Endothelial cell of umbilical vein (primary cell): ENCODE measurements around the gene TMEM35B. TPM values are rescaled to one million over a fixed set of nuclear protein-coding genes. Genes with fewer than 3 reads are reported as not detected.

ENCODE experiments used
- BruUV-seq: library from RNA; stranded (reverse); fragments of 400-500 nt; replicated peaks from 2 replicates; lab custom pipeline; 2021; lab: Mats Ljungman, UMichigan
- CTCF ChIA-PET: fragments of 300-600, 350-600 bp; sonication (Branson Sonifier 250); formaldehyde crosslinking; loops from one replicate; lab custom pipeline; 2021; ENCODE audit warnings: antibody characterized with exemption, inconsistent platforms; lab: Charles Lee
- POLR2A ChIA-PET: fragments of 300-600, 350-600 bp; sonication (Branson Sonifier 250); formaldehyde crosslinking; loops from one replicate; lab custom pipeline; 2021; ENCODE audit warnings: antibody characterized with exemption, inconsistent platforms; lab: Charles Lee
- DNase-seq: peaks from one replicate; pipeline ENCODE4 v3.0.0-alpha.2; 2011; ENCODE audit warnings: low read depth, low spot score
- FAIRE-seq: peaks from 2 replicates; lab custom pipeline; 2011; peaks lifted over from hg19 to GRCh38; lab: Jason Lieb, UNC
- H2AFZ ChIP-seq: 2 replicates; pipeline ENCODE4 v1.6.0; 2012; ENCODE audit warnings: low read depth, low read length, control low read depth, inconsistent platforms
- H3K27ac ChIP-seq: 2 replicates; pipeline ENCODE4 v1.5.1; 2011; ENCODE audit warnings: low read depth, mild to moderate bottlenecking, control low read depth, low read length, moderate library complexity; ENCODE audit not compliant: insufficient read depth
- H3K27me3 ChIP-seq, 2 experiments: 2 replicates each; pipeline versions ENCODE4 v1.6.0 to v1.6.1; 2011; ENCODE audit warnings: low read length in 2 of 2, mixed read lengths in 1 of 2; ENCODE audit not compliant: control insufficient read depth in 2 of 2, insufficient read depth in 2 of 2
- H3K36me3 ChIP-seq, 2 experiments: 2 replicates in 1 of 2; 3 replicates in 1 of 2; pipeline ENCODE4 v1.5.1; 2011; ENCODE audit warnings: low read length in 2 of 2, mild to moderate bottlenecking in 1 of 2, moderate library complexity in 1 of 2; ENCODE audit not compliant: control insufficient read depth in 2 of 2, insufficient read depth in 2 of 2; ENCODE audit errors: extremely low read depth in 1 of 2
- H3K4me1 ChIP-seq: 3 replicates; pipeline ENCODE4 v1.5.1; 2011; ENCODE audit warnings: mild to moderate bottlenecking, low read length; ENCODE audit not compliant: control insufficient read depth, insufficient read depth; ENCODE audit errors: extremely low read depth
- H3K4me2 ChIP-seq: 2 replicates; pipeline ENCODE4 v1.6.1; 2011; ENCODE audit warnings: low read length, control low read depth, mixed read lengths; ENCODE audit not compliant: insufficient read depth
- H3K4me3 ChIP-seq, 3 experiments: fragments of 200-600 bp in 1 of 3; sonication (generic), shearing (Covaris generic) in 1 of 3; replicated peaks in 1 of 3; 2 replicates each; pipeline ENCODE4 v1.5.1; 2011 to 2016; ENCODE audit warnings: control low read depth in 3 of 3, low read length in 3 of 3, mild to moderate bottlenecking in 2 of 3, inconsistent platforms in 1 of 3, low read depth in 1 of 3, moderate library complexity in 1 of 3; ENCODE audit not compliant: insufficient read depth in 1 of 3
- H3K79me2 ChIP-seq: 2 replicates; pipeline ENCODE4 v1.6.0; 2012; ENCODE audit warnings: low read length, inconsistent platforms; ENCODE audit not compliant: control insufficient read depth, insufficient read depth
- H3K9ac ChIP-seq: replicated peaks from 2 replicates; pipeline ENCODE3; 2011; ENCODE audit warnings: low read length, control low read depth; ENCODE audit not compliant: insufficient read depth; ENCODE audit errors: extremely low read depth
- H3K9me1 ChIP-seq: replicated peaks from 3 replicates; pipeline ENCODE4 v1.6.0; 2011; ENCODE audit warnings: mild to moderate bottlenecking, low read length; ENCODE audit not compliant: control insufficient read depth, insufficient read depth; ENCODE audit errors: extremely low read depth
- H3K9me3 ChIP-seq: replicated peaks from 2 replicates; pipeline ENCODE4 v1.5.1; 2012; ENCODE audit warnings: low read length, inconsistent platforms; ENCODE audit not compliant: control insufficient read depth, insufficient read depth
- H4K20me1 ChIP-seq: replicated peaks from 2 replicates; pipeline ENCODE3; 2011; ENCODE audit warnings: mild to moderate bottlenecking, low read length; ENCODE audit not compliant: control insufficient read depth, insufficient read depth; ENCODE audit errors: extremely low read depth
- EZH2 ChIP-seq: IDR thresholded peaks from 2 replicates; pipeline ENCODE4 v1.6.1; 2012; ENCODE audit warnings: borderline replicate concordance, low read depth, mild to moderate bottlenecking, moderate library complexity, low read length, inconsistent platforms; ENCODE audit not compliant: severe bottlenecking
- FOS ChIP-seq: IDR thresholded peaks from 2 replicates; pipeline ENCODE4 v1.6.1; 2011; ENCODE audit warnings: mild to moderate bottlenecking, low read length, moderate library complexity, borderline replicate concordance; ENCODE audit not compliant: insufficient read depth
- GATA2 ChIP-seq: IDR thresholded peaks from 2 replicates; pipeline ENCODE4 v1.7.0; 2011; ENCODE audit warnings: low read depth, mild to moderate bottlenecking, moderate library complexity, mixed read lengths, low read length; ENCODE audit not compliant: insufficient read length, insufficient read depth
- JUN ChIP-seq: IDR thresholded peaks from 2 replicates; pipeline ENCODE4 v1.6.1; 2011; ENCODE audit warnings: borderline replicate concordance, low read depth; ENCODE audit not compliant: insufficient read length, insufficient read depth
- MYC ChIP-seq: IDR thresholded peaks from one replicate; pipeline ENCODE4 v1.6.1; 2011; ENCODE audit warnings: mild to moderate bottlenecking, low read depth, low read length
- POLR2A ChIP-seq: IDR thresholded peaks from 2 replicates; pipeline ENCODE4 v1.6.1; 2012; ENCODE audit warnings: low read depth, mild to moderate bottlenecking, control low read depth, low read length
- POLR2AphosphoS5 ChIP-seq: IDR thresholded peaks from 2 replicates; pipeline ENCODE4 v1.6.1; 2012; ENCODE audit warnings: low read depth, mild to moderate bottlenecking, control low read depth, low read length, moderate library complexity; ENCODE audit not compliant: insufficient read depth
- dilution Hi-C: fragments of 300-500 bp; cut with MboI; formaldehyde crosslinking; loops from one replicate; pipeline ENCODE4 v1.15.0; 2019; ENCODE audit warnings: low sequenced_read_pairs; ENCODE audit not compliant: extremely low pct_ligation_motif_present
- intact Hi-C: fragments of 100-400 bp; cut with micrococcal nuclease; formaldehyde crosslinking; loops from one replicate; pipeline ENCODE4 v1.10.0; 2022
- polyA plus RNA-seq, 4 experiments: library from polyadenylated mRNA; depleted of rRNA in 3 of 4; stranded (reverse) in 3 of 4; unstranded in 1 of 4; fragments of >200 nt; gene quantifications; 2 replicates each; pipeline versions ENCODE4 v1.2.1 to v1.2.3, GENCODE V29; 2011 to 2012; ENCODE audit warnings: missing spikeins in 1 of 4
- total RNA-seq: library from RNA; stranded (reverse); gene quantifications from 2 replicates; pipeline ENCODE4 v1.2.3, GENCODE V29; 2021
- TF ChIP-seq, protein P1 (sequence below): IDR thresholded peaks from 2 replicates; pipeline ENCODE4 v1.6.1; 2011; ENCODE audit not compliant: insufficient read depth, insufficient read length
- TF ChIP-seq, protein P2 (sequence below), 2 donors: IDR thresholded peaks; 1 replicate in 1 of 2; 2 replicates in 1 of 2; pipeline ENCODE4 v1.5.1; 2011; ENCODE audit warnings: low read length in 2 of 2, mild to moderate bottlenecking in 2 of 2, moderate library complexity in 2 of 2, control low read depth in 1 of 2, inconsistent platforms in 1 of 2, low read depth in 1 of 2; ENCODE audit not compliant: insufficient read depth in 1 of 2; ENCODE audit errors: extremely low read depth in 1 of 2

The TMEM35B gene
- total and polyA plus RNA-seq, 2 donors (not counting 3 experiments of a cell fraction or from before 2014, with no cell fraction given) = 18.7 to 46.2 TPM

DNA sequence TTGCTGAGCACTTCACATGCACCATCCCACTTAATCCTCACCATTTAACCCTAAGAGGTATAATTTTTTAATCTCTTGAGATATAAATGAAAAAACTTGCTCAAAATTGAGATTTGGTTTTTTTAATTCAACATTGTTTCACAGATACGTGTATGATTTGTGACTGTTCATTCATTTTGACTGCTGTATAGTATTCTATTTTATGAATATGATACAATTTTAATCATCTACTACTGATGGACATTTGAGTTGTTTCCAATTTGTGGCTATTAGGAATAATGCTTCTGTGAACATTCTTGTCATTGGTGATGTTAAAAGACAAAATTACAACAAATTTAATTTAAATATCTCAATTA, 47.2 kb upstream of the TMEM35B start:
- no peaks in the 10 kb centered on the region for H3K27me3 ChIP-seq
- dilution Hi-C loops (no loop called here), intact Hi-C loops (loop anchor here (5.0 kb wide), 2 partner anchors 160 to 180 kb away; partner anchors contain the start of gene SFPQ)
- TSS peak; percentile 32 for BruUV-seq
- no peak overlapping the region for H3K9ac ChIP-seq
- peaks cover 9% of the 10 kb centered on the region for H3K4me1 ChIP-seq
- ChIA-PET CTCF (interaction anchor here (0.8 to 1.3 kb wide), 3 partner anchors 15 to 80 kb away, joined by 3 to 5 read pairs (median 3); no protein-coding TSS in a partner anchor), POLR2A (interaction anchor here (0.7 to 1.8 kb wide), 4 partner anchors 18 to 64 kb away, joined by 3 to 10 read pairs (median 6); partner anchors contain the start of genes TMEM35B and ZMYM1)
- H3K4me2 ChIP-seq = no peak overlapping the region
- peak overlapping the region; percentile 70 for H2AFZ ChIP-seq
- FAIRE-seq = no peak
- H4K20me1 ChIP-seq = no peaks in the 10 kb centered on the region
- no peak for DNase-seq
- no peaks in the 10 kb centered on the region for H3K9me3 ChIP-seq
- no peaks in the 10 kb centered on the region for H3K9me1 ChIP-seq
- H3K27ac ChIP-seq = no peak overlapping the region
- peaks cover 16% of the 10 kb centered on the region for H3K79me2 ChIP-seq
- peak overlapping the region in 1 of 3 experiments; percentile 96 for H3K4me3 ChIP-seq
- TF ChIP-seq MYC (no peak), POLR2A (no peak), JUN (no peak), EZH2 (no peak), GATA2 (no peak), FOS (no peak), POLR2AphosphoS5 (no peak)
- TF ChIP-seq, protein P1, sequence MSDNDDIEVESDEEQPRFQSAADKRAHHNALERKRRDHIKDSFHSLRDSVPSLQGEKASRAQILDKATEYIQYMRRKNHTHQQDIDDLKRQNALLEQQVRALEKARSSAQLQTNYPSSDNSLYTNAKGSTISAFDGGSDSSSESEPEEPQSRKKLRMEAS = no peak
- TF ChIP-seq, protein P2, sequence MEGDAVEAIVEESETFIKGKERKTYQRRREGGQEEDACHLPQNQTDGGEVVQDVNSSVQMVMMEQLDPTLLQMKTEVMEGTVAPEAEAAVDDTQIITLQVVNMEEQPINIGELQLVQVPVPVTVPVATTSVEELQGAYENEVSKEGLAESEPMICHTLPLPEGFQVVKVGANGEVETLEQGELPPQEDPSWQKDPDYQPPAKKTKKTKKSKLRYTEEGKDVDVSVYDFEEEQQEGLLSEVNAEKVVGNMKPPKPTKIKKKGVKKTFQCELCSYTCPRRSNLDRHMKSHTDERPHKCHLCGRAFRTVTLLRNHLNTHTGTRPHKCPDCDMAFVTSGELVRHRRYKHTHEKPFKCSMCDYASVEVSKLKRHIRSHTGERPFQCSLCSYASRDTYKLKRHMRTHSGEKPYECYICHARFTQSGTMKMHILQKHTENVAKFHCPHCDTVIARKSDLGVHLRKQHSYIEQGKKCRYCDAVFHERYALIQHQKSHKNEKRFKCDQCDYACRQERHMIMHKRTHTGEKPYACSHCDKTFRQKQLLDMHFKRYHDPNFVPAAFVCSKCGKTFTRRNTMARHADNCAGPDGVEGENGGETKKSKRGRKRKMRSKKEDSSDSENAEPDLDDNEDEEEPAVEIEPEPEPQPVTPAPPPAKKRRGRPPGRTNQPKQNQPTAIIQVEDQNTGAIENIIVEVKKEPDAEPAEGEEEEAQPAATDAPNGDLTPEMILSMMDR (IDR thresholded peaks at IDR 0.05; ENCODE audit: extremely low read depth in 1 of 2, insufficient read depth in 1 of 2, low read depth in 1 of 2, low read length in 2 of 2) = no peak
- H3K36me3 ChIP-seq = no peaks in the 10 kb centered on the region
